ENCODE data around the gene TGM1.

TGM1 gene

GRCh38 chr14:24307575-24308341 is 44.8 kb upstream of the TGM1 start, which contains the start of gene CIDEB:
CIDEB (minus strand) TSS chr14:24307977; CDS start chr14:24307858, 119 bp downstream.
- no peaks in the 10 kb centered on the region for H3K36me3 ChIP-seq (replicated peaks; ENCODE audit: insufficient read depth, low read length)
- H3K9me2 ChIP-seq (replicated peaks; ENCODE audit: insufficient read depth, low read length), result no peaks in the 10 kb centered on the region
- H3K27ac ChIP-seq (ENCODE audit: low read length), result no peak within 1 kb of the TSS
- no peak within 1 kb of the TSS for H2AFZ ChIP-seq (ENCODE audit: low read length)
- no peak within 1 kb of the TSS for H3K9ac ChIP-seq (ENCODE audit: low read length)
- peak; percentile 15 for DNase-seq
- no peaks in the 10 kb centered on the region for H4K20me1 ChIP-seq (ENCODE audit: insufficient read depth, low read length)
- no peaks in the 10 kb centered on the region for H3K27me3 ChIP-seq (replicated peaks; ENCODE audit: insufficient read depth, low read length)
- H3K79me2 ChIP-seq (ENCODE audit: low read length), result peaks cover 19% of the 10 kb centered on the region; the same call in 1 of the 2 replicates
- H3F3A ChIP-seq (ENCODE audit: insufficient read depth, low read length), result peaks cover 5% of the 10 kb centered on the region; the same call in 1 of the 2 replicates
- no peak for TF ChIP-seq EZH2 (optimal IDR thresholded peaks at IDR 0.05; ENCODE audit: low read depth, low read length)
- TF ChIP-seq EZH2phosphoT487 (IDR thresholded peaks at IDR 0.05; ENCODE audit: low read length), result no peak
- TF ChIP-seq CTCF (IDR thresholded peaks at IDR 0.05; ENCODE audit: low read length), result peak; percentile 73
- peaks cover 17% of the 10 kb centered on the region for H3K4me1 ChIP-seq (ENCODE audit: low read length)
- no peaks in the 10 kb centered on the region for H3K9me3 ChIP-seq (replicated peaks; ENCODE audit: insufficient read depth, low read length)
- H3K4me3 ChIP-seq (ENCODE audit: low read length), result no peak within 1 kb of the TSS
- no peak within 1 kb of the TSS for H3K4me2 ChIP-seq (ENCODE audit: low read depth, low read length)

GRCh38 chr14:24307156-24307574 is 44.2 kb upstream of the TGM1 start:
- Histone ChIP-seq H3K27me3 (replicated peaks; ENCODE audit: insufficient read depth, low read length) (no peaks in the 10 kb centered on the region), H3F3A (ENCODE audit: insufficient read depth, low read length) (peaks cover 5% of the 10 kb centered on the region; the same call in 1 of the 2 replicates), H3K4me2 (ENCODE audit: low read depth, low read length) (no peak overlapping the region), H3K9ac (ENCODE audit: low read length) (no peak overlapping the region), H3K27ac (ENCODE audit: low read length) (no peak overlapping the region), H3K4me3 (ENCODE audit: low read length) (no peak overlapping the region), H4K20me1 (ENCODE audit: insufficient read depth, low read length) (no peaks in the 10 kb centered on the region), H3K9me2 (replicated peaks; ENCODE audit: insufficient read depth, low read length) (no peaks in the 10 kb centered on the region), H3K9me3 (replicated peaks; ENCODE audit: insufficient read depth, low read length) (no peaks in the 10 kb centered on the region), H2AFZ (ENCODE audit: low read length) (no peak overlapping the region), H3K79me2 (ENCODE audit: low read length) (peaks cover 19% of the 10 kb centered on the region; the same call in 1 of the 2 replicates), H3K4me1 (ENCODE audit: low read length) (peaks cover 12% of the 10 kb centered on the region), H3K36me3 (replicated peaks; ENCODE audit: insufficient read depth, low read length) (no peaks in the 10 kb centered on the region)
- TF ChIP-seq EZH2phosphoT487 (IDR thresholded peaks at IDR 0.05; ENCODE audit: low read length), result no peak
- TF ChIP-seq CTCF (IDR thresholded peaks at IDR 0.05; ENCODE audit: low read length), result no peak
- DNase-seq, result no peak

- H3K27me3 ChIP-seq (replicated peaks; ENCODE audit: insufficient read depth, low read length), result no peaks in the 10 kb centered on the region
- no peak for DNase-seq
- H3K9me2 ChIP-seq (replicated peaks; ENCODE audit: insufficient read depth, low read length), result no peaks in the 10 kb centered on the region
- no peak overlapping the region for H3K27ac ChIP-seq (ENCODE audit: low read length)
- 0 out of 2 replicates have a peak, but pooled peaks cover 5% of the 10 kb centered on the region for H3K4me1 ChIP-seq (ENCODE audit: low read length)
- no peak overlapping the region for H2AFZ ChIP-seq (ENCODE audit: low read length)
- no peak overlapping the region for H3K9ac ChIP-seq (ENCODE audit: low read length)
- peaks cover 24% of the 10 kb centered on the region for H3K79me2 ChIP-seq (ENCODE audit: low read length)
- H3K4me3 ChIP-seq (ENCODE audit: low read length), result no peak overlapping the region
- H3K4me2 ChIP-seq (ENCODE audit: low read depth, low read length), result no peak overlapping the region
- H3F3A ChIP-seq (ENCODE audit: insufficient read depth, low read length), result no peaks in the 10 kb centered on the region
- H3K9me3 ChIP-seq (replicated peaks; ENCODE audit: insufficient read depth, low read length), result no peaks in the 10 kb centered on the region
- H3K36me3 ChIP-seq (replicated peaks; ENCODE audit: insufficient read depth, low read length), result no peaks in the 10 kb centered on the region
- TF ChIP-seq EZH2phosphoT487 (IDR thresholded peaks at IDR 0.05; ENCODE audit: low read length), result no peak
- no peak for TF ChIP-seq CTCF (IDR thresholded peaks at IDR 0.05; ENCODE audit: low read length)
- no peak for TF ChIP-seq EZH2 (optimal IDR thresholded peaks at IDR 0.05; ENCODE audit: low read depth, low read length)
- no peaks in the 10 kb centered on the region for H4K20me1 ChIP-seq (ENCODE audit: insufficient read depth, low read length)
Observed at GRCh38 chr14:24304019-24304387, 41.0 kb upstream of the TGM1 start.
